ENCODE data around the gene FBXO45. TPM values are rescaled to one million over a fixed set of nuclear protein-coding genes. Genes with fewer than 3 reads are reported as not detected.

FBXO45 gene
- total and polyA plus RNA-seq, 10 of the 15 experiments (the other 5 are each of a cell fraction or from before 2014, with no cell fraction given): 4.0 to 17.3 (median 11.8) TPM

DNA sequence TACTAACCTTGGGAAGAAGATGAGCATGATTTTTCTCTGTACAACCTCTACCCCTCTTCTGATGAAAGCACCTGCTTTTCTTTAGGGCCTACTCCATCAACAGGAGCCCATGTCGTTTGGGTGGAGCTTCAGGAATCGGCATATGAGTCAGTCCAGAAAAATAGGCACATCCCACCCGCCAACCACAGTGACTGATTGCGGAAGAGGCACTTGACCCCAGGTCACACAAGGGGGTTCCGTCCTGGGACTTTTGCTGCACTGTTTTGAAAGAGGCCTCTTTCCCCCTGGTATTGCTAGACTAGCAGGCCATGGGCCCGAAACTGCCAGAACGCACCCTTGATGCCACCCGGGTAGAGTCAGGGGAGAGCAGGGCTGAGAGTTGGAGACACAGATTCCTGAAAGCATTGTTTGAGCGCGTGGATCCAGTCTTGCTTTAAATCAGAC is 51.7 kb downstream of the FBXO45 start (continued):
- TF ChIP-seq ESRRA (IDR thresholded peaks at IDR 0.05; ENCODE audit: low read length) (no peak), NR2C2 (IDR thresholded peaks at IDR 0.05; ENCODE audit: borderline replicate concordance, control insufficient read depth, insufficient read length, low read depth) (no peak), IKZF2 (IDR thresholded peaks at IDR 0.05) (peak; percentile 65 to 73; a peak in 3 of 4 replicates), MYB (IDR thresholded peaks at IDR 0.05; ENCODE audit: borderline replicate concordance, low read depth, low read length) (no peak), BRCA1 (IDR thresholded peaks at IDR 0.05; ENCODE audit: low read depth, low read length) (no peak), SUPT20H (IDR thresholded peaks at IDR 0.05; ENCODE audit: borderline replicate concordance, control insufficient read depth, low read depth, low read length) (no peak), ZNF24 (IDR thresholded peaks at IDR 0.05) (no peak), ETV6 (conservative IDR thresholded peaks at IDR 0.05 in 1 of 2, IDR thresholded peaks at IDR 0.05 in 1 of 2; ENCODE audit: borderline replicate concordance in 1 of 2, low read depth in 1 of 2) (peak in 1 of 2 experiments; percentile 72; a peak in 2 of 4 replicates), TAF1 (IDR thresholded peaks at IDR 0.05; ENCODE audit: borderline replicate concordance, low read depth, low read length) (no peak), NR2C1 (IDR thresholded peaks at IDR 0.05) (no peak), CREM (IDR thresholded peaks at IDR 0.05; ENCODE audit: low read depth) (peak; percentile 73), SREBF1 (IDR thresholded peaks at IDR 0.05; ENCODE audit: low read length) (no peak), TBL1XR1 (IDR thresholded peaks at IDR 0.05; ENCODE audit: low read depth, low read length) (peak; percentile 67; the same call in 1 of the 2 replicates), POLR2A (IDR thresholded peaks at IDR 0.05; ENCODE audit: low read depth, low read length) (peak; percentile 54), POU2F2 (IDR thresholded peaks at IDR 0.05; ENCODE audit: borderline replicate concordance, low read depth, low read length) (peak; percentile 49; the same call in 1 of the 3 replicates), HCFC1 (IDR thresholded peaks at IDR 0.05; ENCODE audit: low read length) (no peak), CBFB (IDR thresholded peaks at IDR 0.05; ENCODE audit: low read depth) (peak; percentile 87; the same call in 1 of the 2 replicates), SPI1 (IDR thresholded peaks at IDR 0.05; ENCODE audit: borderline replicate concordance, insufficient read depth, low read depth, low read length) (peak; percentile 65), ZNF274 (IDR thresholded peaks at IDR 0.05; ENCODE audit: insufficient read depth, insufficient read length) (no peak), MXI1 (IDR thresholded peaks at IDR 0.05; ENCODE audit: low read depth, low read length) (no peak), TCF7 (IDR thresholded peaks at IDR 0.05; ENCODE audit: borderline replicate concordance) (no peak)
- TF ChIP-seq, protein P1, sequence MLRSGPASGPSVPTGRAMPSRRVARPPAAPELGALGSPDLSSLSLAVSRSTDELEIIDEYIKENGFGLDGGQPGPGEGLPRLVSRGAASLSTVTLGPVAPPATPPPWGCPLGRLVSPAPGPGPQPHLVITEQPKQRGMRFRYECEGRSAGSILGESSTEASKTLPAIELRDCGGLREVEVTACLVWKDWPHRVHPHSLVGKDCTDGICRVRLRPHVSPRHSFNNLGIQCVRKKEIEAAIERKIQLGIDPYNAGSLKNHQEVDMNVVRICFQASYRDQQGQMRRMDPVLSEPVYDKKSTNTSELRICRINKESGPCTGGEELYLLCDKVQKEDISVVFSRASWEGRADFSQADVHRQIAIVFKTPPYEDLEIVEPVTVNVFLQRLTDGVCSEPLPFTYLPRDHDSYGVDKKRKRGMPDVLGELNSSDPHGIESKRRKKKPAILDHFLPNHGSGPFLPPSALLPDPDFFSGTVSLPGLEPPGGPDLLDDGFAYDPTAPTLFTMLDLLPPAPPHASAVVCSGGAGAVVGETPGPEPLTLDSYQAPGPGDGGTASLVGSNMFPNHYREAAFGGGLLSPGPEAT (IDR thresholded peaks at IDR 0.05; ENCODE audit: low read depth): no peak
- TF ChIP-seq, protein P2, sequence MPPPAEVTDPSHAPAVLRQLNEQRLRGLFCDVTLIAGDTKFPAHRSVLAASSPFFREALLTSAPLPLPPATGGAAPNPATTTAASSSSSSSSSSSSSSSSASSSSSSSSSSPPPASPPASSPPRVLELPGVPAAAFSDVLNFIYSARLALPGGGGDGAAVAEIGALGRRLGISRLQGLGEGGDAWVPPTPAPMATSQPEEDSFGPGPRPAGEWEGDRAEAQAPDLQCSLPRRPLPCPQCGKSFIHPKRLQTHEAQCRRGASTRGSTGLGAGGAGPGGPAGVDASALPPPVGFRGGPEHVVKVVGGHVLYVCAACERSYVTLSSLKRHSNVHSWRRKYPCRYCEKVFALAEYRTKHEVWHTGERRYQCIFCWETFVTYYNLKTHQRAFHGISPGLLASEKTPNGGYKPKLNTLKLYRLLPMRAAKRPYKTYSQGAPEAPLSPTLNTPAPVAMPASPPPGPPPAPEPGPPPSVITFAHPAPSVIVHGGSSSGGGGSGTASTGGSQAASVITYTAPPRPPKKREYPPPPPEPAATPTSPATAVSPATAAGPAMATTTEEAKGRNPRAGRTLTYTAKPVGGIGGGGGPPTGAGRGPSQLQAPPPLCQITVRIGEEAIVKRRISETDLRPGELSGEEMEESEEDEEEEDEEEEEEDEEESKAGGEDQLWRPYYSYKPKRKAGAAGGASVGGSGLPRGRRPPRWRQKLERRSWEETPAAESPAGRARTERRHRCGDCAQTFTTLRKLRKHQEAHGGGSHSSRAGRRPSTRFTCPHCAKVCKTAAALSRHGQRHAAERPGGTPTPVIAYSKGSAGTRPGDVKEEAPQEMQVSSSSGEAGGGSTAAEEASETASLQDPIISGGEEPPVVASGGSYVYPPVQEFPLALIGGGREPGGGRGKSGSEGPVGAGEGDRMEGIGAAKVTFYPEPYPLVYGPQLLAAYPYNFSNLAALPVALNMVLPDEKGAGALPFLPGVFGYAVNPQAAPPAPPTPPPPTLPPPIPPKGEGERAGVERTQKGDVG (CRISPR knock-in tag; IDR thresholded peaks at IDR 0.05): no peak
- TF ChIP-seq, protein P3, sequence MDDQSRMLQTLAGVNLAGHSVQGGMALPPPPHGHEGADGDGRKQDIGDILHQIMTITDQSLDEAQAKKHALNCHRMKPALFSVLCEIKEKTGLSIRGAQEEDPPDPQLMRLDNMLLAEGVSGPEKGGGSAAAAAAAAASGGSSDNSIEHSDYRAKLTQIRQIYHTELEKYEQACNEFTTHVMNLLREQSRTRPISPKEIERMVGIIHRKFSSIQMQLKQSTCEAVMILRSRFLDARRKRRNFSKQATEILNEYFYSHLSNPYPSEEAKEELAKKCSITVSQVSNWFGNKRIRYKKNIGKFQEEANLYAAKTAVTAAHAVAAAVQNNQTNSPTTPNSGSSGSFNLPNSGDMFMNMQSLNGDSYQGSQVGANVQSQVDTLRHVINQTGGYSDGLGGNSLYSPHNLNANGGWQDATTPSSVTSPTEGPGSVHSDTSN (IDR thresholded peaks at IDR 0.05; ENCODE audit: insufficient replicate concordance, low read depth, low read length): no peak
- TF ChIP-seq, protein P4, sequence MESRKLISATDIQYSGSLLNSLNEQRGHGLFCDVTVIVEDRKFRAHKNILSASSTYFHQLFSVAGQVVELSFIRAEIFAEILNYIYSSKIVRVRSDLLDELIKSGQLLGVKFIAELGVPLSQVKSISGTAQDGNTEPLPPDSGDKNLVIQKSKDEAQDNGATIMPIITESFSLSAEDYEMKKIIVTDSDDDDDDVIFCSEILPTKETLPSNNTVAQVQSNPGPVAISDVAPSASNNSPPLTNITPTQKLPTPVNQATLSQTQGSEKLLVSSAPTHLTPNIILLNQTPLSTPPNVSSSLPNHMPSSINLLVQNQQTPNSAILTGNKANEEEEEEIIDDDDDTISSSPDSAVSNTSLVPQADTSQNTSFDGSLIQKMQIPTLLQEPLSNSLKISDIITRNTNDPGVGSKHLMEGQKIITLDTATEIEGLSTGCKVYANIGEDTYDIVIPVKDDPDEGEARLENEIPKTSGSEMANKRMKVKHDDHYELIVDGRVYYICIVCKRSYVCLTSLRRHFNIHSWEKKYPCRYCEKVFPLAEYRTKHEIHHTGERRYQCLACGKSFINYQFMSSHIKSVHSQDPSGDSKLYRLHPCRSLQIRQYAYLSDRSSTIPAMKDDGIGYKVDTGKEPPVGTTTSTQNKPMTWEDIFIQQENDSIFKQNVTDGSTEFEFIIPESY (IDR thresholded peaks at IDR 0.05): no peak
